ENCODE data around the gene ADAMTS18.

Gene ADAMTS18

DNA sequence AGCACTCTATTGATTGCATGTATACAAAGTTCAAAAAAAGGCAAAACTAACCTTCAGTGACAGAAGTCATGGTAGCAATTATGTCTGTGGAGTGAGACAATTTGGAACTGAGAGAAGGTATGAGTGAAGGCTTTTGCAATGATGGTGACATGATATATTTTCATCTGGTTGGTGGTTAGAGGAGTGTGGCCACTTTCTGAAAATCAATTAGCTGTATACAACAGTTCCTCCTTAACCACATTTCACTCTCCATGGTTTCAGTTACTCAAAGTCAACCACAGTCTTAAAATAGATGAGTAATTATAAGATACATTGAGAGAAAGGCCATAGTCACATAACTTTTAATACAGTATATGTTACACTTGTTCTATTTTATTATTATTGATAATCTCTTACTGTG lies 26.2 kb downstream of the ADAMTS18 start:
- Histone ChIP-seq H3K4me3 (ENCODE audit: low read length) (no peak overlapping the region), H3K36me3 (ENCODE audit: insufficient read depth, low read length) (no peaks in the 10 kb centered on the region)

DNA sequence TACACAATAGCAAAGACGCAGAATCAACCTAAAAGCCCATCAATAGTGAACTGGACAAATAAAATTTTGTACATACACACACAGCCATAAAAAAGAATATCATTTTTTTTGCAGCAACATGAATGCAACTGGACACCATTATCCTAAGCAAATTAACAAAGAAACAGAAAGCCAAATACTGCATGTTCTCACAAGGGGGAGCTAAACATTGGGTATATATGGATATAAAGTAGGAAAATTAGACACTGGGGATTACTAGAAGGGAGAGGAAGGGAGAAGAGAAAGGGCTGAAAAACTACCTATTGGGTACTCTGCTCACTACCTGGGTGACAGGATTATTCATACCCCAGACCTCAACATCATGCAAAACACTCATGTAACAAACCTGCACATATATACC lies 28.2 kb downstream of the ADAMTS18 start:
- H3K4me3 ChIP-seq (ENCODE audit: low read length) = no peak overlapping the region
- no peaks in the 10 kb centered on the region for H3K9me3 ChIP-seq (replicated peaks; ENCODE audit: low read length)
- no peaks in the 10 kb centered on the region for H3K36me3 ChIP-seq (ENCODE audit: insufficient read depth, low read length)
- no peak overlapping the region for H3K9ac ChIP-seq (ENCODE audit: low read depth, low read length)
- H3K4me2 ChIP-seq (ENCODE audit: low read length) = no peak overlapping the region
- no peaks in the 10 kb centered on the region for H3K4me1 ChIP-seq (ENCODE audit: control insufficient read depth, insufficient read depth, low read length)
- no peaks in the 10 kb centered on the region for H3K27me3 ChIP-seq (ENCODE audit: control insufficient read depth, insufficient read depth, low read length)

More for the DNA sequence above, 26.2 kb downstream of the ADAMTS18 start:
- Histone ChIP-seq H3K9me3 (replicated peaks; ENCODE audit: low read length) (no peaks in the 10 kb centered on the region), H3K27me3 (ENCODE audit: control insufficient read depth, insufficient read depth, low read length) (no peaks in the 10 kb centered on the region), H3K9ac (ENCODE audit: low read depth, low read length) (no peak overlapping the region), H3K4me1 (ENCODE audit: control insufficient read depth, insufficient read depth, low read length) (no peaks in the 10 kb centered on the region), H3K4me2 (ENCODE audit: low read length) (no peak overlapping the region)

DNA sequence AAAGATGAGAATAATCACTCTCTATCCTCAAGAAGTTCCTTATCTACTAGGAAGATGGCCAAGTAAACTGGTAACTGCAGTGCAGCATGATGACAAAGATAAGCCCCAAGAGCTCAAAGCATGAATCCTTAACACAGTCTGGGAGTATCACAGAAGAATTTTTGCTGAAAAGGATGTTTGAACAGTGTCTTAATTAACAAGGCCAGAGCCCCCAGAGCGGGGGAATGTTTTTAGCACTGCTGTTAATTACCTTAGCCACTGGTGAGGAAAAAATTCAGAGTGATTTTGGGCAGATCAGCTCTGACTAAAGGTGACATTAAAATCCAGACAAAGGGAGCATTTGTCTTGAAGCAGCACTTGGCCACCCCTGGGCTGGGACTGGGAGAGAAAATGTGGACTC lies 30.1 kb downstream of the ADAMTS18 start:
- no peaks in the 10 kb centered on the region for H3K36me3 ChIP-seq (ENCODE audit: insufficient read depth, low read length)
- H3K27me3 ChIP-seq (ENCODE audit: control insufficient read depth, insufficient read depth, low read length) = no peaks in the 10 kb centered on the region
- no peaks in the 10 kb centered on the region for H3K9me3 ChIP-seq (replicated peaks; ENCODE audit: low read length)
- no peaks in the 10 kb centered on the region for H3K4me1 ChIP-seq (ENCODE audit: control insufficient read depth, insufficient read depth, low read length)
- no peak overlapping the region for H3K9ac ChIP-seq (ENCODE audit: low read depth, low read length)
- H3K4me2 ChIP-seq (ENCODE audit: low read length) = no peak overlapping the region
- H3K4me3 ChIP-seq (ENCODE audit: low read length) = no peak overlapping the region

DNA sequence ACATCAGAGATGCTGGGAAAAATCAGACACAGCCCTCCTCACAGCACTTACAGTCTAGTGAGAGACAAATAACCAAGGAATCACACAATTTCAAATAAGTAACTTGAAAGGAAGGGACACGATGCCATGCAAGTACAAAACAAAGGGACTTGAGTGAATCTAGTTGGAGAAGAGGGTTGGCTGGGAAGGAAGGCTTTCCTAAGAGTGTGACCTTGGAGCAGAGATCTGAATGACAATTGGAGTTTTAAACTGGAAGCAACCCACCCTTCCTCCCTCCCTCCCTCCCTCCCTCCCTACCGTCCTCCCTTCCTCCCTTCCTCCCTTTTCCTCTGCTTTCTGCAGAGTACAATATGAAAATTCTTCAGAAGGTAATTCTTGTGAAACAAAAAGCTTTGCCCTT lies 31.1 kb downstream of the ADAMTS18 start:
- Histone ChIP-seq H3K4me3 (ENCODE audit: low read length) (no peak overlapping the region), H3K9me3 (replicated peaks; ENCODE audit: low read length) (no peaks in the 10 kb centered on the region), H3K27me3 (ENCODE audit: control insufficient read depth, insufficient read depth, low read length) (no peaks in the 10 kb centered on the region), H3K4me2 (ENCODE audit: low read length) (no peak overlapping the region), H3K4me1 (ENCODE audit: control insufficient read depth, insufficient read depth, low read length) (no peaks in the 10 kb centered on the region), H3K9ac (ENCODE audit: low read depth, low read length) (no peak overlapping the region), H3K36me3 (ENCODE audit: insufficient read depth, low read length) (no peaks in the 10 kb centered on the region)

DNA sequence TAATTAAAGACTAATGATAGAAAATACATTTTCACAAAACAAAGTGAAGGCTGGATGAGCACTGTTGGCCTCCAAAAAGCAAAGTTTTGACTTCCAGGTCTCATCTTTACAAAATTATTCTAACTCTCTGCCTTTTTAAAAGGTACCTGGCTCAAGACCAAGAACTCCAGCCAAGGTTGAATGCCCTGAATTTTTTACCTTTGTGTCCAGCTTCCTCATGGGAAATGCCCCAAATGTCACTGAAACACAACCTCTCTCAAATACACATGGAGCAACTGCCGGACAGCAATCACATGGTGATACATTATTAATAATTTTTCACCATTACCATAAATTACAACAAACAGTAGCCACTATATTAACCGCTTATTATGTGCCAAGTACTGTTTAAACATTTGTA lies 32.2 kb downstream of the ADAMTS18 start:
- H3K9ac ChIP-seq (ENCODE audit: low read depth, low read length) = no peak overlapping the region
- no peak overlapping the region for H3K4me3 ChIP-seq (ENCODE audit: low read length)
- H3K9me3 ChIP-seq (replicated peaks; ENCODE audit: low read length) = no peaks in the 10 kb centered on the region
- no peaks in the 10 kb centered on the region for H3K36me3 ChIP-seq (ENCODE audit: insufficient read depth, low read length)
- no peaks in the 10 kb centered on the region for H3K27me3 ChIP-seq (ENCODE audit: control insufficient read depth, insufficient read depth, low read length)
- H3K4me1 ChIP-seq (ENCODE audit: control insufficient read depth, insufficient read depth, low read length) = no peaks in the 10 kb centered on the region
- no peak overlapping the region for H3K4me2 ChIP-seq (ENCODE audit: low read length)

DNA sequence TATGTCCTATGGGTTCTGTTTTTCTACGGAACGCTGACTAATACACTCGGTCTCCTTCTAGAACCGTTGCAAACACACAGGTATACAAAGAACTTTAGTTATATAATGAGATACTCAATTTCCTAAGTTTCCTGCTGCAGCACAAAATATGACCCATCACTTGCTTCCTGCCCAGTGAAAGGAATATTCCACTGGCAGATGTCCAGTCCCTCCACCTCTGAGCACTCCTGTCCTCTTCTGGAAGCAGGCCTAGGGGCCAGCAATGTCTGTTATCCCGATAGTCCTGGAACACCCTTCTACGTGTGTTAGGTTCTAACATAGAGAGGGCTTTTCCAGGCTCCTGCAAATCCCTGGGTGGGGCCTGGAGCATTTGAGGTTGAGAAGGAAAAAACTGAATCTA lies 32.7 kb downstream of the ADAMTS18 start:
- H3K36me3 ChIP-seq (ENCODE audit: insufficient read depth, low read length) = no peaks in the 10 kb centered on the region
- no peaks in the 10 kb centered on the region for H3K4me1 ChIP-seq (ENCODE audit: control insufficient read depth, insufficient read depth, low read length)
- no peak overlapping the region for H3K9ac ChIP-seq (ENCODE audit: low read depth, low read length)
- no peaks in the 10 kb centered on the region for H3K9me3 ChIP-seq (replicated peaks; ENCODE audit: low read length)
- no peak overlapping the region for H3K4me2 ChIP-seq (ENCODE audit: low read length)
- no peak overlapping the region for H3K4me3 ChIP-seq (ENCODE audit: low read length)
- no peaks in the 10 kb centered on the region for H3K27me3 ChIP-seq (ENCODE audit: control insufficient read depth, insufficient read depth, low read length)

DNA sequence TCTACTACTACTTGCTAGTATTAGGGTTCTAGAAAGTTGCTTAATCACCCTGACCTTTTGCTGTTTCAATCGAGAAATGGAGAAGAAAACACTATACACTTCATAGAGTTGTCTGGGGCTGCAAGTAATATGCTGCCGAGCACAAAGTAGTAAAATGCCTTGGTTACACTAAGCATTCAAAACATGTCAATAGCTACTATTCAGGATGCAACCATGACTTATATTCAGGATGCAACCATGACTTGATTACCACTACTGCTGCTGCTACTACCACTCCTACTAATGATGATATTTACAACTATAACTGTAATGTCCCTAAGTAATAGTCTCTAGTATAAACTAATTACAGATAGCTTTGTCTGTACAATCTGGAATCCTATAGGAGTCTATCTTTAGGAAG lies 35.3 kb downstream of the ADAMTS18 start:
- Histone ChIP-seq H3K36me3 (ENCODE audit: insufficient read depth, low read length) (no peaks in the 10 kb centered on the region), H3K27me3 (ENCODE audit: control insufficient read depth, insufficient read depth, low read length) (peaks cover 3% of the 10 kb centered on the region), H3K4me1 (ENCODE audit: control insufficient read depth, insufficient read depth, low read length) (no peaks in the 10 kb centered on the region), H3K9ac (ENCODE audit: low read depth, low read length) (no peak overlapping the region), H3K4me3 (ENCODE audit: low read length) (no peak overlapping the region), H3K4me2 (ENCODE audit: low read length) (no peak overlapping the region), H3K9me3 (replicated peaks; ENCODE audit: low read length) (no peaks in the 10 kb centered on the region)

DNA sequence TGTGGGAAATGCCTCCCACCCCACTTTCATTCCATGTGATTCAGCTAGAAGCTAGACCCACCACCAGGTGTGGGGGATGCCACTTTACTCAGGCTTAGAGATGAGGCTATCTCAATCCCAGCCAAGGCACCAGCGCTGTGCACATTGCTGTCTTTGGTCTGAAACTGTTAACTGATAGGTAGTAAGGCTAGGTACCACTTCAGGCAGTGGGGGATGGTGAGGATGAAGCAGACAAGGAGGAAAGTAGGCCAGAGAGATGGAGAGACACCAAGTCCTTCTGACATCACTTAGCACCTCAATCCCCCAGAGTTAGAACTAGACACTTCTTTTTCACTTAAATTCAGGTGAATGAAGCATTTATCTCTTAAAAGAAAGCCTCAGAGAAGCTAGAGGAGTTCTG lies 35.8 kb downstream of the ADAMTS18 start:
- Histone ChIP-seq H3K4me1 (ENCODE audit: control insufficient read depth, insufficient read depth, low read length) (no peaks in the 10 kb centered on the region), H3K4me2 (ENCODE audit: low read length) (no peak overlapping the region), H3K9ac (ENCODE audit: low read depth, low read length) (no peak overlapping the region), H3K4me3 (ENCODE audit: low read length) (no peak overlapping the region), H3K36me3 (ENCODE audit: insufficient read depth, low read length) (no peaks in the 10 kb centered on the region), H3K9me3 (replicated peaks; ENCODE audit: low read length) (no peaks in the 10 kb centered on the region), H3K27me3 (ENCODE audit: control insufficient read depth, insufficient read depth, low read length) (peaks cover 3% of the 10 kb centered on the region)

DNA sequence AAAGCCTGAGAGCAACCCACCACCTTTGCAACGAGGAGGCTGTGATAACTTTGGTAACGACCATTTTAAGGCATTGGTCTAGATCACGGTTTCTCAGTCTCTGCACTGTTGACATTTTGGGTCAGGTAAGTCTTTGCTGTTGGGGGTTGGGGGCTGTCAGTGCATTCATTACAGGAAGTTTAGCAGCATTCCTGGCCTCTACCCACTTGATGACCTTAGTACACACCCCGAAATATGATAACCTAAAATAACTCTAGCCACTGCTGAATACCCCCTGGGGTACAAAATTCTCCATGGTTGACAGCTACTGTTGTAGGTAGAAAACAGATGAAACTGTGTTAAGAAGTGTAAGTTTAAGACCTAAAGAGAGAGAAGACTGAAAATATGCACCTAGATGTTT lies 36.3 kb downstream of the ADAMTS18 start:
- Histone ChIP-seq H3K9ac (ENCODE audit: low read depth, low read length) (no peak overlapping the region), H3K9me3 (replicated peaks; ENCODE audit: low read length) (no peaks in the 10 kb centered on the region), H3K36me3 (ENCODE audit: insufficient read depth, low read length) (no peaks in the 10 kb centered on the region), H3K27me3 (ENCODE audit: control insufficient read depth, insufficient read depth, low read length) (peaks cover 3% of the 10 kb centered on the region), H3K4me2 (ENCODE audit: low read length) (no peak overlapping the region), H3K4me1 (ENCODE audit: control insufficient read depth, insufficient read depth, low read length) (no peaks in the 10 kb centered on the region), H3K4me3 (ENCODE audit: low read length) (no peak overlapping the region)

DNA sequence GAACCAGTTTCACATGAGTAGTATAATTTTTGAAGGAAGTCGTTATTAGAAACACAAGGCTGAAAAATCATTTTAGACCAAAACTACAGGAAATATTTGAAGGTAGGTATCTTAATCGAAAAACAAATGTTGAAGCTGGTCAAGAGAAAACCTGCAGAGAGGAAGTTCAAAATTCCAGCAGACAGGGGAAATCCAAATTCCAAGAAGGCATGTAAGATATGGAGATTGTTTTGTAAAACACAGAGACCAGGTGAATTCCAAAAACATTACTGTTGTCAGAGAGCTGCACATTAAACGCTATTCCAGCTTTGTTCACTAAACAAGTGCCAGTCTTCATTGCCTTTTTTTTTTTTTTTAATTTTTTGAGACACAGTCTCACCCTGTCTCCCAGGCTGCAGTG lies 38.4 kb downstream of the ADAMTS18 start:
- no peak overlapping the region for H3K4me3 ChIP-seq (ENCODE audit: low read length)
- no peak overlapping the region for H3K9ac ChIP-seq (ENCODE audit: low read depth, low read length)
- H3K4me1 ChIP-seq (ENCODE audit: control insufficient read depth, insufficient read depth, low read length) = no peaks in the 10 kb centered on the region
- no peaks in the 10 kb centered on the region for H3K9me3 ChIP-seq (replicated peaks; ENCODE audit: low read length)
- H3K27me3 ChIP-seq (ENCODE audit: control insufficient read depth, insufficient read depth, low read length) = peaks cover 3% of the 10 kb centered on the region
- no peaks in the 10 kb centered on the region for H3K36me3 ChIP-seq (ENCODE audit: insufficient read depth, low read length)
- H3K4me2 ChIP-seq (ENCODE audit: low read length) = no peak overlapping the region

DNA sequence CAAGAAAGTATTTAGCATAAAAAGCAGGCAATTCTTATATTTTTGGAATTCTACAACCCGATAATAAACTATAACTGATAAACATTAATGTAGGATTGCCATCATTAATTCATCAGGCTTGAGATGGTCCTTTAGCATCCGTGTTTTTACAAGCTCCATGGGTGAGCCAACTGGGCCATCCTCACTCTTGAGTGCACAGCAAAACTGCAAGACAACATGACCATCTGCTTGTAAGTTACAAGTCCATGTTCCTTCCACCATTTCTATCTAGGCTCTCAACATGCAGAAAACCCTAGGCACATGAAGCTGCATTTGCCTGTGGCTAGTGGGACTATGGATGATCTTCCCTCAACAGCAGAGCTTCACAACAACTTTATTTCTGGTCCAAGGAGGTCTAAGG lies 40.1 kb downstream of the ADAMTS18 start:
- Histone ChIP-seq H3K9ac (ENCODE audit: low read depth, low read length) (no peak overlapping the region), H3K9me3 (replicated peaks; ENCODE audit: low read length) (no peaks in the 10 kb centered on the region), H3K27me3 (ENCODE audit: control insufficient read depth, insufficient read depth, low read length) (peaks cover 3% of the 10 kb centered on the region), H3K4me3 (ENCODE audit: low read length) (no peak overlapping the region), H3K36me3 (ENCODE audit: insufficient read depth, low read length) (no peaks in the 10 kb centered on the region), H3K4me1 (ENCODE audit: control insufficient read depth, insufficient read depth, low read length) (no peaks in the 10 kb centered on the region), H3K4me2 (ENCODE audit: low read length) (no peak overlapping the region)

DNA sequence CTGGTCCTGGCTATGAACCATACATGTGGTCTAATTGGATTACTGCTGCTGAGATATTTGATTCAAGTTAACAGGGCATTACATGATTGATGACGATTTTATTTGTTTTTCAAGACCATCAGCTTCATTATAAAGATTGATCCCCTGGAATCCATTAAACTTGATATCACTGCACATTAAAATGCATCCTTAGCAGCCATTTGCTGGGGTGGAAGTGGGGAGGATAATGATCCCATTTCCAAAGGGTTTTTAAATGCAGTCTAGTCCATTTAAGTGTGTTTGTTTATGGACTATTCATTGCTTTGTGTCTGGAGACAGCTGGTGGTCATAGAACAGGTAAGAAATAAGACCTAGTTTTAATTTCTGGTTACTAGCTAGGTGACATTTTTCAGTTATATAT lies 40.9 kb downstream of the ADAMTS18 start:
- no peak overlapping the region for H3K4me3 ChIP-seq (ENCODE audit: low read length)
- H3K27me3 ChIP-seq (ENCODE audit: control insufficient read depth, insufficient read depth, low read length) = peaks cover 3% of the 10 kb centered on the region

More for the DNA sequence above, 40.9 kb downstream of the ADAMTS18 start:
- Histone ChIP-seq H3K36me3 (ENCODE audit: insufficient read depth, low read length) (no peaks in the 10 kb centered on the region), H3K9me3 (replicated peaks; ENCODE audit: low read length) (no peaks in the 10 kb centered on the region), H3K9ac (ENCODE audit: low read depth, low read length) (no peak overlapping the region), H3K4me1 (ENCODE audit: control insufficient read depth, insufficient read depth, low read length) (no peaks in the 10 kb centered on the region), H3K4me2 (ENCODE audit: low read length) (no peak overlapping the region)
